ENCODE measurements around the gene GLYATL3.

Gene GLYATL3

GRCh38 chr6:49506569-49507111 lies 6.9 kb downstream of the GLYATL3 start:
- no peaks in the 10 kb centered on the region for H3K4me1 ChIP-seq (ENCODE audit: control insufficient read depth in 1 of 2, insufficient read depth in 1 of 2, low read depth in 1 of 2, low read length in 1 of 2)
- H3K9me3 ChIP-seq: no peaks in the 10 kb centered on the region
- no peak overlapping the region for H3K4me3 ChIP-seq (ENCODE audit: low read depth in 1 of 2, low read length in 1 of 2)
- TF ChIP-seq CTCF (IDR thresholded peaks at IDR 0.05): no peak
- no peak overlapping the region for H3K27ac ChIP-seq
- H3K36me3 ChIP-seq: no peaks in the 10 kb centered on the region
- no peaks in the 10 kb centered on the region for H3K27me3 ChIP-seq

GRCh38 chr6:49509342-49509741 lies 9.6 kb downstream of the GLYATL3 start:
- TF ChIP-seq CTCF (IDR thresholded peaks at IDR 0.05): no peak
- no peak overlapping the region for H3K27ac ChIP-seq
- no peaks in the 10 kb centered on the region for H3K4me1 ChIP-seq (ENCODE audit: control insufficient read depth in 1 of 2, insufficient read depth in 1 of 2, low read depth in 1 of 2, low read length in 1 of 2)
- H3K9me3 ChIP-seq: no peaks in the 10 kb centered on the region
- H3K4me3 ChIP-seq (ENCODE audit: low read depth in 1 of 2, low read length in 1 of 2): no peak overlapping the region
- H3K36me3 ChIP-seq: no peaks in the 10 kb centered on the region
- peaks cover 20% of the 10 kb centered on the region for H3K27me3 ChIP-seq

- no peak for TF ChIP-seq CTCF (IDR thresholded peaks at IDR 0.05)
- Histone ChIP-seq H3K4me3 (ENCODE audit: low read depth in 1 of 2, low read length in 1 of 2) (no peak overlapping the region), H3K27ac (no peak overlapping the region), H3K4me1 (ENCODE audit: control insufficient read depth in 1 of 2, insufficient read depth in 1 of 2, low read depth in 1 of 2, low read length in 1 of 2) (no peaks in the 10 kb centered on the region), H3K36me3 (no peaks in the 10 kb centered on the region), H3K9me3 (no peaks in the 10 kb centered on the region), H3K27me3 (peaks cover 24% of the 10 kb centered on the region)
Measured at GRCh38 chr6:49513153-49513989, 13.6 kb downstream of the GLYATL3 start.

GRCh38 chr6:49514571-49515484 lies 15.1 kb downstream of the GLYATL3 start:
- Histone ChIP-seq H3K36me3 (no peaks in the 10 kb centered on the region), H3K27me3 (peaks cover 24% of the 10 kb centered on the region), H3K9me3 (no peaks in the 10 kb centered on the region), H3K27ac (no peak overlapping the region), H3K4me3 (ENCODE audit: low read depth in 1 of 2, low read length in 1 of 2) (no peak overlapping the region), H3K4me1 (ENCODE audit: control insufficient read depth in 1 of 2, insufficient read depth in 1 of 2, low read depth in 1 of 2, low read length in 1 of 2) (no peaks in the 10 kb centered on the region)
- TF ChIP-seq CTCF (IDR thresholded peaks at IDR 0.05): no peak

GRCh38 chr6:49515485-49516146 lies 15.9 kb downstream of the GLYATL3 start:
- Histone ChIP-seq H3K36me3 (no peaks in the 10 kb centered on the region), H3K4me3 (ENCODE audit: low read depth in 1 of 2, low read length in 1 of 2) (no peak overlapping the region), H3K27ac (no peak overlapping the region), H3K9me3 (no peaks in the 10 kb centered on the region), H3K4me1 (ENCODE audit: control insufficient read depth in 1 of 2, insufficient read depth in 1 of 2, low read depth in 1 of 2, low read length in 1 of 2) (no peaks in the 10 kb centered on the region), H3K27me3 (peaks cover 24% of the 10 kb centered on the region)
- TF ChIP-seq CTCF (IDR thresholded peaks at IDR 0.05): no peak

Measured in neutrophil (primary cell).